Stimulated activated CD8-positive, alpha-beta memory T cell treated with anti-CD3 and anti-CD28 coated beads, Interleukin-15, amount 100 ng/mL, for 4 hours (primary cell): ENCODE measurements around the gene EXOC4.

ENCODE experiments used
- DNase-seq, 2 donors: peaks; one replicate each; pipeline ENCODE4 v3.0.0-alpha.2; 2020; ENCODE audit warnings: low read depth in 2 of 2

The EXOC4 gene

DNA sequence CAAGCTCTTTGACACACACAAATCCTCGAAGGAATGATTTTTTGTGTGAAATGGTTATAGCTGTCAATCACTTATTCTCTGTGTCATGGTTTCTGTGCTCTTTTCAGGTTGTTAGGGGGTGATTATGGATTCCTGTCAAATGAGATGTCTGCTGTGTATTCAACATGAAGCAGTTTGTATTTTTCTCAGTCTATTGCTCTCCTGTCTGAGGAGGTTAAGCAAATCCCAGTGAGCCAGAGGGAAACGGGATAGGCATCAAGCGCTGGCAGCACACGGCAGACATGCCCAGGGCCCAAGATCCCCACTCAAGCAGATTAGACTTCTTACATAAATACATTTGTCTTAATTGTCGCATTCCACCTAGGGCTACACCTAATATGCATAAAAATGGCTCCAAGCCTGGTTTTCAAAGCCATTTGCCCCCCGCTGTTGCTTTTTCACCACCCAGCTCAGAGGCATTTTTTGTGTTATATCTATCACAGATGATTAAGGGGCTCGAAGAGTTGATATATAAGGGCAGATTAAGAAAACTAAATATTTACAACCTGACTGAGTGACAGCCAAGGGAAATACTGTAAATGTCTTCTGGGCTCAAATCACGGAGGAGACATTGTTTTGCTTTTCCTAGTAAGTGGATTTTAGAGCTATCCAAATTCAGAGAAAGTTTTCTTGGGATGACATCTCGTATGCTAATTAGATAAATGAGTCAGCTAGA is 681.5 kb downstream of the EXOC4 start:
- no peak for DNase-seq

DNA sequence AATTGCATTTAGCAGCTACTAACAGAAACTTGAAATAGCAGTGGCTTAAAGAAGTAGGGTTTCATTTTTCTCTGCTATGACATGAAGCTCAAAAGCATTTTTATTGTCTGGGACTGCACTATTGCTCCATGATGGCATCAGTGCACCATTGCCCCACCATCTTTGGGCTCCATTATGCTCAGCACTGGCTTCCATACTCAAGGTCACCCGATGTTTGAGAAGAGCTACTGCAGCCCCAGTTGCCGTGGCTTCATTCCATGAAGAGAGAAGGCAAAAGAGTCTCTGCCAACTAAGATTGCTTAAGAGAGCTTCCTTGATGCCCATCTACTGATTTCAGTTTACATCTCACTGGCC is 682.1 kb downstream of the EXOC4 start:
- DNase-seq = no peak

DNA sequence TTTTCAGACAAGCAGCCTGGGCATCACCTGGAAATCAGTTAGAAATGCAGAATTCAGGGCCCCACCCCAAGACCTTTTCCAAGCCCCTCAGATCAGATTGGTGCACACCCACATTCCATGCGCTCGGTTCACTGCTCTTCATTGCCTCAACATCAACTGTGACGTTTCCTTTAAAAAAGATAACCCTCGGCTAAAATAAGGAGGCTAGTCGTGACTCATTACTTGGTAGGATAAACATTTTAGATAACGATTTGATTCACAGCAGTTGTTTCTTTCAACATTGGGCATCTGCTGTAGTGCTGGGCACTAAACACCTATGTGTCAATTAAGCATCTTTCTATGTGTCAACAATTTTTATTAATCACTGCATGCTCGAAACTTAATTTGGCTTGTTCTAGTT is 683.2 kb downstream of the EXOC4 start:
- no peak for DNase-seq

DNA sequence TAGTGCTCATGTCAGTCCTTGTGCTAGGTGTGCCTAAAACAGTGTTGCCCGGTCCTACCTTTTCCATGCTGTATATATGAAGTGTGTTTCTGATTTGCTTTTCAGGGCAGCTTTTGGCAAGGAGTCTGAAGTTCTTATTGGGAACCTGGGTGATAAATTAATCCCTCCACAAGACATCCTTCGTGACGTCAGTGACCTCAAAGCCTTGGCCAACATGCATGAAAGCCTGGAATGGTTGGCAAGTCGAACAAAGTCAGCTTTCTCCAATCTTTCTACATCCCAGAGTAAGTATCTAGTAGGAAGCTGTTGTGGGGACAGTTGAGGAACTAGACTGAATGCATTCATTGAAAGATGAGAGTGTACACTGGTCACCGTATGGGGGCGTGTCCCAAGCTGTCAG is 684.9 kb downstream of the EXOC4 start:
- no peak for DNase-seq

DNA sequence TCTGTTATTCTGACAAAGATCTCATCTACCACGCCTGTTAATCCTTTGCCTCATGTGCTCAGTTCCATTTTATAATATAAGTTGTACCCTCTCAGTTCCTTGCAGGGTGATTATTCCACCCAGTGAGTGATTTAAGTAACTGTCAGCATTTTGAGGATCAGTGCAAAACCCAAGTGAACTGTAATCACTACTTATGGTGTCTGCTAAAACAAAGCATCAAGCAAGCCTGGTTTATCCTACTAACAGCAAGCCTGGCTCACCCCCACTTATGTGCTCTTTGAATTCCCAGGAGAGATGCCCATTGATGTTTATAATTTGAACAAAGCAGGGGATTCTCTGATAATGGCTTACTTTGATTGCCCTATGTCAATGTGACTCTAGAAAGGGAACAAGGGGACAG is 687.5 kb downstream of the EXOC4 start:
- DNase-seq = no peak

DNA sequence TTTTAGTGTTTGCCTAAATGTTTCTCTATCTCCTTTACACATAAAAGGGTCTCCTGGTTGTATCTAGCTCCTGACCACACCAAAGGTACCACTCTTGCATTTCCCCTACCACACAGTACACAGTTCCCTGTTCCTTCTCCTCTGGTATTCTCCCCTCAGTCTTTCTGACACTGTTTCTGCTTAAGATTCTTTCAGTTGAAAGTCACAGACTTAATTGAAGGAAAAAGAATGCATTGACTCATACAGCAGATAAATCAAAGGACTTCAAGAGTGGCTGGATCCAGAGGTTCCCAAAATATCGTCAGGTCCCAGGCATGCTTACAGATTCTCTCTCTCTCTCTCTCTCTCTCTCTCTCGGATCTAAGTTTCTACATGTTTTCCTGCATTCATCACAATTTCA is 688.6 kb downstream of the EXOC4 start:
- DNase-seq = no peak

DNA sequence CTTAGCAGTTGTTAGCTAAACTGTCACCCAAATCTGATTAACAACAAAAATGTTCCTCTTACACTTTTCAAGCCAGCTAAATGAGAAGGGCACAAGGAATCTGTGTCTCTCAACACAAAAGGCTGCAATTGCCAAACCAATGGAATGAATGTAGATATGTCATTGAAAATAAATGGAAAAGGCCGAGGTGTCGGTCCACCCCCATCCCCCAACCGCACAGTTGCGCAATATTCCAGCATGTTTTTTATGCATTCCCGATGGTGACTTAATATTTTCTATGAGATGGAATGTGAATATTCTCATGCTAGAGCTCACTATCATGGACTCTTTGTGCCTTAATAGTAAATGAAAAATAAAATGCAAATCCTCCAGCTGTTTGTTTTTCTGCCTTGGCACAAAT is 692.6 kb downstream of the EXOC4 start:
- no peak for DNase-seq

DNA sequence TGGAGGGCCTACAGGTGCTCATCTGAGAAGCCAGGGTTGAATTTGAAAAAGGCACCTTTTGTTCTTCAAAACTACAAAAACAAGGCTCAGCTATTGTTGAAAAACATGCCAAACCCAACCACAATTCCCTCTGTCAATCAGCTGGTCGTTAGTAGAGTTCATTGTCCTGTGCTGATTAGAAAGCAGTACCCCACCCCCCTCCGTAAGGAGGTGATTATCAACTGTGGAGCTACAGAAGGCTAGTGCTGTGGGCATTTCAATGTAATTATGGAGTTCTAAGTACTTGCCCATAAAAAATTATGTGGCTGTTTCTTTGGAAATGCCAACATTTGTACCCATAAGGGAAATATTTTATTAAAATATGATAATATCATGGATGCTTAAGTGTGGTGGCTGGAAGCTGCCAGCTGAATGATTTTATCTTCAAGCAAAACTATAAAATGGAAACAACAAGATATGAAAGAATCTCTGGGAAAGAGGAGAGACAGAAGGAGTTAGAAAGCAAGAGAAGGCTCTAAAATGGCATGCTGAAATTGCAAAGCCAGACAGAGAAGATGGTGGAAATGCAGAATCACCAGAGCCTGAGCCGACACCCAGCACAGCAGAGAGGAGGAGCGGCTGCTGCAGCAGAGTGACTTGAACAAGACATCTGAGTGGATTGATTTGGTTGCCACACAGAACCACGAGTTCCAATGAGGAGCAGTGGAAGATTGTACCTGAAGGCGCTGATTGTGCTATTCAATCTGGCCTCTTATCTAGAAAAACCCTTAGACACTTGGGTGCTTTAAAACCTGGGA is 694.8 kb downstream of the EXOC4 start:
- DNase-seq = no peak

DNA sequence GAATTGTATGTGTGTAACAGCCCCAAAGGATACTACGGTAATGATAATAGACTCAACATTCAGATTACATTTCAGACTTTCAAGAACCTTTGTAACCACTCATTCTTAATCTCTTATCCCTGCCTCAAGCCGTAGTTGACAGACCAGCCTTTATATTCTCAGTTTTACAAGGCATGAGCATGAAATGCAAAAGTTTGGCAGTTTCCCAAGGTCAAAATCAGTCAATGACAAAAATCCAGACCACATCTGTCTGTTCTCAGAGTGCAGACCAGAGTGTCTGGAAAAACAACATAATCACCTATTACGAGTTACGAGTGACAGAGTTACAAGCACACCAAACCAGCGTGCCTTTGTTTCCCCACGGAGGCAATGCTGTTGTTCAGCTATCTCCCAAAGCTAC is 695.7 kb downstream of the EXOC4 start:
- no peak for DNase-seq

DNA sequence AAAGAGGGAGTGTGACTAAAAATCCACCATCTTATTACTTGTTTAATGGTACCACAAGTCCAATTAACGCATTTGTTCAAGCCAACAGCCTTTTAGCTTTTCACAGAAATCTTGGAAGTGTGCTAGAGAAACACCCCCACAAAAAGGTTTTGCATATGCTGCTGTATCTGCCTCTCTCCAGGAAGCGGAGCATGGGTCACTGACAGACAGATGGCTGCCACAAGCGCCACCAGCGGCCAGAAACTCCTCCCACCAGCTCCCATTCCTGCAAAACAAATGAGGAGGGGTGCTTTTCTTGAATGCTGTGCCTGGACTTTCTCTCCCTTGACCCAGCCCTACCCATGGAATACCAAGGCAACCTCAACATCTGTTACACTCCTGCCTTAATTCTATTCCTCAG is 698.0 kb downstream of the EXOC4 start:
- no peak for DNase-seq

DNA sequence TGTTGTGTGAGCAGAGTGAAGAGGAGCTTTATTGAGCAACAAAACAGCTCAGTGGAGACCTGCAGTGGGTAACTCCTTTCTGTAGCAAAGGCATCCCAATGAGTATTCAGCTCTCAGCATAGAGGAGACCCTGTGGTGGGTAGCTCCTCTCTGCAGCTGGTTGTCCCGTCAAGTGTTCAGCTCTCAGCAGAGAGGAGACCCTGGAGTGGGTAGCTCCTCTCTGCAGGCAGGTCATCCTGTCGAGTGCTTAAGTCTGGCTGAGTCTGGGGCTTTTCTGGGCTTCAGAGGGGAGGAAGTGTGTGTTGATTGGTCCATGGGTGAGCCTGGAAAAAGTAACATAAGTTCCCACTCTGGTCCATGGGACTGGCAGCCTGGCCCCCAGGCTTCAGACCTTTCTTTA is 702.3 kb downstream of the EXOC4 start:
- DNase-seq = no peak

DNA sequence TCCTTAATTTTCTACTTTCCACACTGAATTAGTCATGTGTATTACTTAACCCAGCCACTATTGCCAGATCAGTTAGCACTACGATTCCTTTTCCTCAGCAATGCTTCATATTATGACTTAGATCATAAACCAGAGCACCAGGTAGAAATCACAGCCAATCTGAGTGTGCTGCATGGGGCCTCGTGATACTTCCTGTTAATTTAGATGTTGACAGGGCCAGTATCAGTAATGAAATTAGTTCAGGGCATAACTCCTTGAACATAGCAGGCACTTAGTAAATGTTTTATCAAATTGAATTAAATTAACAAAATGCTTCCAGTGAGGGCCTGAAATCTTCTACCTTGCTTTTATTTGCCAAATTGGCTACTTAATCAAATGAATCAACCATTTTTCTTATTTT is 705.0 kb downstream of the EXOC4 start:
- DNase-seq = no peak

DNA sequence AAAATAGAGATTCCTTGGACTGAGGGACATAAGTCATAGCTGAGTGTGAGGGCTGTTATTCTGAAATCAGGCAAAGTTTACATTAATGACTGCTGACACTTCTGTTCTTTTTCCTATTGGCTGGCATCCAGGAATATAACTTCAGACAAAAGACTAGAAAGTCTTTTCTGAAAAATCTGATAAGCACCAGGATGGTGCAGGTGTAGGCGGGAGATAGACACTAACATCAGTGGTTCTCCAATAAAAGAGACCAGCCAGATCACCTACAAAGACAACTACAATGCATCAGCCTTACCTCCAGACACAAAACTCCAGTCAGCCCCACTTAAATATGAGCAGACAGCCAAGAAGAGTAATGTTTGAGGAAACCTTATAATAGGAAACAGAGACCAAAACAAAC is 705.9 kb downstream of the EXOC4 start:
- DNase-seq = no peak

DNA sequence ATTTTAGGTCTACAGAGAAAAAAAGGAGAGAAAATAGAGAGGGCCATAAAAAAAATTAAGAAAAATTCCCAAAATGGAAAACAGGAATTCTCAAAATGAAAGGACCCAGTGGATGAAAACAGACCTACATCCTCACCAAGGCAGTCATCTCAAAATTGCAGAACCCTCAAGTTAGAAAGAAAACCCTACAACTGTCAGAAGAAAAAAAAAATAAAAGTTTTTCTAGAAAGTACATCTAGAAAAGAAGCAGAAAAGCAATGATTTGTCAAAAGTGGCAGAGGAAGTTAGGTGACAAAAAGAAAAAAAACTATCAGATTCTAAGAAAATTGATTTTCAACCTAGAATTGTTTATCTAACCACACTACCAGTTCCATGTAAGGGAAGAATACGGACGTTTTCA is 706.6 kb downstream of the EXOC4 start:
- DNase-seq = no peak

DNA sequence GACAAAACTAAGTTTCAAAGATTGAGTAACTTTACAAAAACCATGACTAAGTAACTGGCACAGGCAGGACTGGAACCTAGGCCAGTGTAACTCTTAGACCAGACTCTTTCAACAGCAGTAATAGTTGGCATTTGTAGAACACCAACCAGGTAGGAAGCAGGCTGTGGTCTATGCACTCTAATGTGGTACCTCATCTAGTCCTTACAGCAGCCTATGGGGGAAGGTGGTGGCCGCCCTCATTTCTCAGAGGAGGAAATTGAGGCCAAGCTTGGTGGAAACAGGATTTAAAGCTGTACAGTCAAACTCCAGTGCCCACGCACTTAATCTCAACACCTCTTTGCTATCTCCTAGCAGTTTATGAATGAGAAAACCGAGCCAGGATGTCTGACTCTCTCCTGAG is 708.8 kb downstream of the EXOC4 start:
- no peak for DNase-seq

DNA sequence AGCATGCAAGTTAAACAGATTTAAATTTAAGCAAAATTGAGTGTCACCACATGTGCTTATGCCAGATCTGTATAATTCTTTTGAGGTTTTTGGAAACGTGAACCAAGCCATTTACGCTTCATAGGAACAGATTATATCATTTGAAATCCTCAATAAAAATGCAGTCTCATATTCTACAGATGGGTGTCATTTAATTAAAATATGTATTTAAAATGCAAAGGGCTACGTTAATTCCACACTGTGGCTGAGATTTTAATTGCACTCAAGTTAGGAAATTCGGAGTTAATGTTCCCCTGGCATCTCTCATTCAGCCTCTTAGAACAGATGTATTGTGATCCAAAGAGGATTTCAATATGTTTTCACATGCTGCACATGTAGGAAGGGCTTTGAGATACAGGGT is 709.8 kb downstream of the EXOC4 start:
- DNase-seq = no peak

DNA sequence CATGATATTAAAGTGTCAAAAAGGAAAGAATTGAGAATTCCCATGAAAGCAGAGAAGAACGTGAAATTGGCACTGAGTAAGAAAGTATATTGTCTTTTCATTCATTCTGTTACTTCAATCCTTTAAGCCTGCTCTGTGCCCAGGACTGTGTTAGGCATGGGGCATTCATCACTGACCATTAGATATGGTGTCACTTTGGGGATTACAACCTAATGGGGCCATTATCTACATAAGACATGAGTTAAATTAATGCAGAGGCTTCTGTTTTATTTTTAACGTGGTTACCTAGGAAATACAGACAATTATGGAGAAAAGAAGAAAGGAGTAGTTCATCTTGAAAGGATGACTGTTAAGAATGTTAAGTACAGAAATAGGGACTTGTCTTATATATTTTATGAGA is 710.8 kb downstream of the EXOC4 start:
- no peak for DNase-seq

DNA sequence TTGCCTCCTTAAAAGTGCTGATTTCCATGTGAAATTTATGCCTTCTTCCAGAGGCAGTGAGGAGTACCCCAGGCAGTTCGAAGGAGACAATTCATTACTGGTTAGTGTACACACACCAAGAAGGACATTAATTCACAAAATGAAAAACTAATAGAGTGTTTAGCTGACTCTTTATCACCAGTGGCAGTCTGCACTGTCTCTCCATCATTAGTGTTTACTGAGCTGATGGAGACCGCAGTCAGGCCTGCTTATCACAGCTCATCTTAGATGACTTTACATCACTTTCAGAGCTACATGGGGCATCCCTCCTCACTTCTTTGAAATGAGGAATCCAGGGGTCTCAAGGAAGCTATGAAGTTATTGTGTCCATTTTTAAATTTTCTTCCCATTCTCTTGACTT is 718.7 kb downstream of the EXOC4 start:
- DNase-seq = no peak

DNA sequence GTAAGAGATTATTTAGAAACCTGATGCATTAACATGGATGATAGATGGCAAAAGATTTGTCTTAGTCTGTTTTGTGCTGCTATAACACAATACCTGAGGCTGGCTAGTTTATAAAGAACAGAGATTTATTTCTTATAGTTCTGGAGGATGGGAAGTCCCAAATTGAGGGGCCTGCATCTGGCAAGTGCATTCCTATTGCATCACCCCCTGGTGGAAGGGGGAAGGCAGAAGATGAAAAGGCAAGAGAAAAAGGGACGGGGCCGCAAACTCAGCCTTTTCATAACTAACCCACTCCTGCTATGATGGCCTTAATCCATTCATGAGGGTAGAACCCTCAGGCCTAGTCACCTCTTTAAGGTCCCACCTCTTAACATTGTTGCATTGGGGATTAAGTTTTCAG is 720.8 kb downstream of the EXOC4 start:
- no peak for DNase-seq

DNA sequence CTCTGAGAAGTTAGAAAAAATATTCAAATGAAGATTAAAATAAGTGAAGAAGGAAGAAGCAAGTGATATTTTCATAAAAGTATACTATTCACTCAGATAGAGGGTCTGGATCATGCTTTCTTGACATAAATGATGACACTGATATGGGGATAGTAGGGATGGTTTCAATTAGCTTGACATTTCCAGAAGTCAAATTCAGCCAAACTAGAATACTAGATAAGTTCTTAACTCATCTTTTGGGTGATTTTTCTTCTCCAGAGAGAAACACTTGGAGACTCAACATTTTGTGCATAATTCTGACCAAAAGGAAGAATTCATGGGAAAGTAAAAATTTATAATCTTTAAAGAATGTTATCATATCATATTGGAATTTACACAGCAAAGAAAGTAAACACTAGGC is 722.3 kb downstream of the EXOC4 start:
- no peak for DNase-seq

DNA sequence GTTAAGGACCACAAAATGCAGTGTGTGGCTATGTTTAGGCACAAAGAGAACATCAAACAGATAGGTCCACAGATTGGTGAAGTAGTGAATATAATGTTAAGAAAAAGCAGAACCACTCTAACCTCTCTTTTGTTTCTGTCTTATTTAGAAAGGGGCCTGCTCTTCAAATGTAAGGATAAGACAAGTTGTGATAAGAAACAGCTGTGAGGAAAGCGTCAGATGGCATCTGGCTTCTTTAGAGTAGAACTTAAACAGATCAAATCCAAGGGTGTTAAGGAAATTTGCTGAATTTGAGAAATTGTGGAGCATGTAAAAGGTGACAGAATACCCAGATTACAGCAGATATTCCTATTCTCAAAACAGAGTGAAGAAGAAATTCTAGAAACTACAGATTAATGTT is 723.3 kb downstream of the EXOC4 start:
- no peak for DNase-seq

DNA sequence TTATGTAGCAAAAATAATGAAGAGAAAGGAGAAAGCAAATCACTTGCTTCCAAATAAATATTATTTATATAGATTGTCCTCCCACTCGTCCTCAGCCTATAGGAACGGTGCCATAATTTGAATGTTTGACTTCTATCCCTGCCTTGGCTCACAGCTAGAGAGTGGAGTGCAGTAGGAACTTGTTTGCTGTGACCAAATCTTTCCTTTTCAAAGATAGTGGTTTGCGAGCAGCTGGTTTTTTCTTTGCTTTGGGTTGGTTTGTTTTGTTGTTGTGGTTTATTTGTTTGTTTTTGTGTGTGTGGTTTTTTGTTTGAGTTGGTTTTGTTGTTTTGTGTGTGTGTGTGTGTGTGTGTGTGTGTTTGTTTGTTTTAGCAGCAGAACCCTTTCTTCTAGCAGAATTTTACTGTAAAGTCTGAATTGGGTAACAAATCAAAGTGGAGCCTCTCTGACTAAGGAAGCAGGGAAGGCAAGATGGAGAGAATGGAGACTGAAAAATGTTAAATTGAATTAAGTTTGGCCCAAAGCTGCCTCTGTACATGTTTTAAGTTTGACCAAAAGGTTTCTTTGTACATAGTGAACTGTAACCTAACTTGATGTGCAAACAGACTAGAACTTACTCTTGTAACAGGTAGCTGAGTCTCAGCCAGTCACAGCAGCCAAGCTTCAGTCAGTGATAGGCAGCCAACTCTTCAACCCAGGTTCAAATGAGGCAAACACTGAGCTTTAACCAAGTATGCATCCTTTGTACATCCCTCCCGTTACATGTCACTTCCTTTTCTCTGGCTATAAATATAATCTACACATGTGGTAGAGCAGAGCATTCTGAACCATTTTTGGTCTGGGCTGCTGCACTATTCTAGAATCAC is 724.8 kb downstream of the EXOC4 start:
- no peak for DNase-seq
